ENCODE measurements around the gene SMAD2. TPM values are rescaled to one million over a fixed set of nuclear protein-coding genes. Genes with fewer than 3 reads are reported as not detected.

The SMAD2 gene
- total RNA-seq, 4 donors from 2014 or later, result 47.4 to 116 (median 72.2) TPM

DNA sequence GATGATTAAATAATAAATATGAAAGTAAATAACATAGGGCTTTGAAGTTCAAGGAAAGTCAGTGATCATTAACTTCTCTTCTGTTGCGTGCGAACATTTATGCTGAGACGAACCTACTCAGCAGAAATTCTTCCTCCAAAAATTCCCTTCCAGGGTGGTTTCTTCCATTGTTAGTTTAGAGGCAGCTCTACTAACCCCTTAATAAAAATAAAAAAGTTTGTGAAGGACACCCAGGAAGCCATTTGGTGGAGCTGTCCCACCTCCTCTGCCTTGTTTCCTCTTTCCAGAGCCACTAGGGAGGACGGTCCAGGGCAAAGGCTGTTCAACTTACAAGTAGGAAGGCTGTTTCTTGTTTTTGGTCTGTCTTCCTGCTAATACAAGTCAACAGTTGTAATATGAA lies 2.1 kb upstream of the SMAD2 start:
- no peak for DNase-seq (ENCODE audit: low spot score)
- TF ChIP-seq, protein P1, sequence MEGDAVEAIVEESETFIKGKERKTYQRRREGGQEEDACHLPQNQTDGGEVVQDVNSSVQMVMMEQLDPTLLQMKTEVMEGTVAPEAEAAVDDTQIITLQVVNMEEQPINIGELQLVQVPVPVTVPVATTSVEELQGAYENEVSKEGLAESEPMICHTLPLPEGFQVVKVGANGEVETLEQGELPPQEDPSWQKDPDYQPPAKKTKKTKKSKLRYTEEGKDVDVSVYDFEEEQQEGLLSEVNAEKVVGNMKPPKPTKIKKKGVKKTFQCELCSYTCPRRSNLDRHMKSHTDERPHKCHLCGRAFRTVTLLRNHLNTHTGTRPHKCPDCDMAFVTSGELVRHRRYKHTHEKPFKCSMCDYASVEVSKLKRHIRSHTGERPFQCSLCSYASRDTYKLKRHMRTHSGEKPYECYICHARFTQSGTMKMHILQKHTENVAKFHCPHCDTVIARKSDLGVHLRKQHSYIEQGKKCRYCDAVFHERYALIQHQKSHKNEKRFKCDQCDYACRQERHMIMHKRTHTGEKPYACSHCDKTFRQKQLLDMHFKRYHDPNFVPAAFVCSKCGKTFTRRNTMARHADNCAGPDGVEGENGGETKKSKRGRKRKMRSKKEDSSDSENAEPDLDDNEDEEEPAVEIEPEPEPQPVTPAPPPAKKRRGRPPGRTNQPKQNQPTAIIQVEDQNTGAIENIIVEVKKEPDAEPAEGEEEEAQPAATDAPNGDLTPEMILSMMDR (IDR thresholded peaks at IDR 0.05), result no peak

DNA sequence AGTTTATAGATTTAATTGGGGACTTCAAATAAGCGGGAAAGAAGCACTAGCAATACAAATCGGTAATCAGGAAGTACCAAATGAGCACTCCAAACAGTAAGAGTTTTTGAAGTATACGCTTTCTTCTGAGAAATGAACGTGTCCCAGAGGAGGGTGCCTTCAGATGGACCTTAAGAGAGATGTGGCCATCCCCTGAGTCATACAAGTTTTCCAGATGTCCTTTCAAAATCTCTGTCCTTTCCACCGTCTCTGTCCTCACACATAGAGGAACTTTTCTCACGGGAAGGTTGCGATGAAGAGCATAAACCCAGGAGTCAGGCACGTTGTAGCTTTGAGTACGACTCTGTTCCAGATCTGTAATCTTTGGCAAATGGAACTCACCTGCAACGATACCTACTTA lies 1.7 kb upstream of the SMAD2 start:
- TF ChIP-seq, protein P1 (IDR thresholded peaks at IDR 0.05), result no peak
- ATAC-seq (ENCODE audit: low FRiP score), result no peak
- DNase-seq (ENCODE audit: low spot score), result no peak

More for the DNA sequence above, 2.1 kb upstream of the SMAD2 start:
- ATAC-seq (ENCODE audit: low FRiP score), result no peak

DNA sequence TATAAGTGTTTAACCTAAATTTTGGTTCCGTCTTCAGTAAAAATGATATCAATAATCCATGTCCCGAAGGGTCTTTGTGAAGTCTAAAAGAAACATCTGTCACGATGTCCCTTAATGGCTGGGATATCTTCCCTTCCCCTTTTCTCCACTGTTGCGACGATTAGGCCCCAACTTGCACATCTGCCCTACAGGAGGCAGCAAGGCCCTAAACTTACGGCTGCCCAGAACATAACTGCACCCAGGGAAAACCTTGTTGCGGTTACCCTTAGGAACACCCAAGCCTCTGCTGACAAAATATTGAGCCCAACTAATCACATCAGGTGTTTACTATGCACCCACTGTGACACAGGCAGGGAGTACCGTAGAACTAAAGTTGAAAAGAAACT lies 1.3 kb upstream of the SMAD2 start:
- ATAC-seq (ENCODE audit: low FRiP score), result no peak

DNA sequence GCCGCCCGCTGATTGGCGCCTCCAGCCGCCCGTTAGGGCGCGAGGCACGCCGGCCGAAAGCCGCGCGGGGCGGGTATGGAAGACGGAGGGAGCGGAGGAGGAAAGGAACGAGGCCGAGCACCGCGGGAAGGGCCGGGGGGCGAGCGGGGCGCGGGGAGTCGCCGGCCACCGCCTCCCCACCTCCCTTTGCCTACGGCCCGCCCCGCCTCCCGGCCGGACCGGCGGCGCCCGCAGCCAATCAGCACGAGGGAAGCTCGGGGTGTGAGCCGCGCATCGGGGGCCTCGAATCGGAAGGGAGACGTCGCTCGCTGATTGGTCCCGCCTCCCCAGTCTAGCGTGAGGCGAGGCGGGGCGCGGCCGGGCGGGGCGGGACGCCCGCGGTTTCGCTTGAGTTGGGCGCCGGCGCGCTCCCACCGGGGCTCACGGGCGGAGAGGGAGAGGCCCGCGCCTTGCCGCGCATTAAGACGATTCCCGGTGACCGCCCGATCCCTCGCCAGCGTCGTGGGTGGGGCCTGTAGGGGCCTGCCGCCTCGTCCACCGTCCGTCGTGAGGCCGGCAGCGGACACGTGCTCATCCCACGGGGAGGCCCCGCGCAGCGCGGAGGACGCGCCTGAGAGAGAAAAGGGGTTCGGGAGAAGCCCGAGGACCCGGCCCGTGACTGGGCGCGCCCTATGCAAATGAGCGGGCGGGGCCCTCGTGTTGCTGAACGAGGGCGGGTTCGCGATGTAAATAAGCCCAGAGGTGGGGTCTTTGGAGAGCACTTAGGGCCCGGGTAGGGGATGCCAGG lies 665 bp upstream of the SMAD2 start:
- DNase-seq (ENCODE audit: low spot score) (peak; percentile 77), ATAC-seq (ENCODE audit: low FRiP score) (peak; percentile 96)
- TF ChIP-seq, protein P1 (IDR thresholded peaks at IDR 0.05), result no peak

More for the DNA sequence above, 1.3 kb upstream of the SMAD2 start:
- TF ChIP-seq, protein P1 (IDR thresholded peaks at IDR 0.05), result no peak
- no peak for DNase-seq (ENCODE audit: low spot score)

DNA sequence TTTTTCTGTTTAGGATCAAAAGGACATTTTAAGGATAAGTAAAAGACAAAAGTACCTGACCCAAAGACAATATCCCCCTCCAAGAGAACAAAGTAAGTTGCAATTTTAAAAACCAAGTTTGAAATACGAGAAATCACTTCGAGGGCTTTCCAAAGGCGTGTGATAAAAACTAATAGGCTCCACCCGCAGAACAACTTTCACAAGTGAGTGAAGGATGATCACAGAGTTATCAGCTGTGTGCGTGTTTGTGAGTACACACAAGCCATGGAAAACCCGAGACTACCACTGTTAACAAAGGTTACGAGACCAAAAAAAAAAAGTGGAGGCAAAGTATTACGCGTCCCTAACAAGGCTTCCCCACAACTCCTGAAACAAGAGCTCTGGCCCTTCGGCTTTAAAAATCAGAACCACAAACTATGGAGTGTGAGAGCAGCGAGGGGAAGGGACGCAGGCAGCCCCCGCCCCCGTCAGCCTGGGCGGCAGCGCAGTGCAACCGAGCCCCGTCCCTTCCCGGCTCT lies 719 bp downstream of the SMAD2 start:
- DNase-seq (ENCODE audit: low spot score) (no peak), ATAC-seq (ENCODE audit: low FRiP score) (no peak)
- TF ChIP-seq, protein P1 (IDR thresholded peaks at IDR 0.05), result no peak

DNA sequence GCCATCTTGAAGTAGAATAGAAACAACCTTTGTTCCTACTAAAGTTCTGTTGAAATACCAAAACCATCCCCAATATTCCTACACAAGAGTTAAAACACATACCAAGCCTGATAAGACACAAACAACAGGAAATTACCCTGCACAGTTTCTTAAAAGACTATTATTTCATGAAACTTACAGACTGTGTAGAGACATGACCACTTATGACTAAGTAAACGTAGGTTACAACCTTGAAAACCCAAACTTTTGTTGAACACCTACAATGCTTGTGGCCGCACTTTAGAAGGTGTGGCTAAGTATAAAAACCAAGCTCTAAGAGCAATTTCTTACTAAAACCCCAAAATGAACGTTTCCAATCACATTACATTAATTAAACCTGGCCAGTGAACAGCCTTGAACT lies 2.0 kb downstream of the SMAD2 start:
- TF ChIP-seq, protein P1 (IDR thresholded peaks at IDR 0.05), result no peak
- ATAC-seq (ENCODE audit: low FRiP score) (no peak), DNase-seq (ENCODE audit: low spot score) (no peak)

All from omental fat pad (tissue), 4 donors.